GM21360 (cell line): ENCODE results near the gene TNFRSF9.
A peak's percentile ranks its signal among the peaks of the same experiment; 100 is the strongest.
"Not testable (repeated sequence)": the region's sequence is repeated elsewhere in the genome, so short reads cannot be mapped to it uniquely, and the experiment has no call there.

Experiments
- ATAC-seq: cut with Tn5 transposase; IDR thresholded peaks from one replicate; pipeline ENCODE4 v1.9.1; 2021; ENCODE audit warnings: mild to moderate bottlenecking, moderate library complexity; ENCODE audit not compliant: unreplicated experiment

Gene TNFRSF9

GRCh38 chr1:7940745-7941436 is at the start of gene TNFRSF9:
Gene TNFRSF9 (minus strand): TSS chr1:7940839. CDS start chr1:7939994, 845 bp downstream.
- ATAC-seq = no peak

- ATAC-seq = no peak
Measured at GRCh38 chr1:7989762-7990428, 49.3 kb upstream of the TNFRSF9 start.

- no peak for ATAC-seq
Measured at GRCh38 chr1:7988576-7988975, 47.9 kb upstream of the TNFRSF9 start.

- no peak for ATAC-seq
Measured at GRCh38 chr1:7987528-7987927, 46.9 kb upstream of the TNFRSF9 start.

GRCh38 chr1:7985851-7986612 is 45.4 kb upstream of the TNFRSF9 start:
- no peak for ATAC-seq

GRCh38 chr1:7984811-7985210 is 44.2 kb upstream of the TNFRSF9 start:
- no peak for ATAC-seq

GRCh38 chr1:7983086-7983778 is 42.6 kb upstream of the TNFRSF9 start:
- ATAC-seq = no peak

- no peak for ATAC-seq
Measured at GRCh38 chr1:7980984-7981383, 40.3 kb upstream of the TNFRSF9 start.

GRCh38 chr1:7975212-7975865 is 34.7 kb upstream of the TNFRSF9 start:
- ATAC-seq = no peak

GRCh38 chr1:7973086-7973485 is 32.4 kb upstream of the TNFRSF9 start:
- no peak for ATAC-seq

- ATAC-seq = no peak
Measured at GRCh38 chr1:7972285-7972684, 31.6 kb upstream of the TNFRSF9 start.

GRCh38 chr1:7971024-7971423 is 30.4 kb upstream of the TNFRSF9 start:
- ATAC-seq = no peak

GRCh38 chr1:7970246-7970645 is 29.6 kb upstream of the TNFRSF9 start:
- ATAC-seq = no peak

GRCh38 chr1:7967651-7968050 is 27.0 kb upstream of the TNFRSF9 start:
- ATAC-seq = no peak

GRCh38 chr1:7967196-7967595 is 26.6 kb upstream of the TNFRSF9 start:
- no peak for ATAC-seq

- no peak for ATAC-seq
Measured at GRCh38 chr1:7964476-7964875, 23.8 kb upstream of the TNFRSF9 start.

GRCh38 chr1:7963841-7964240 is 23.2 kb upstream of the TNFRSF9 start:
- ATAC-seq = not testable (repeated sequence)

- not testable (repeated sequence) for ATAC-seq
Measured at GRCh38 chr1:7963378-7963730, 22.7 kb upstream of the TNFRSF9 start.

GRCh38 chr1:7962636-7963377 is 22.2 kb upstream of the TNFRSF9 start:
- no peak for ATAC-seq

GRCh38 chr1:7962014-7962335 is 21.3 kb upstream of the TNFRSF9 start:
- peak; percentile 1 for ATAC-seq
